Stimulated activated CD4-positive, alpha-beta T cell treated with anti-CD3 and anti-CD28 coated beads, TNF-alpha, amount 100 ng/mL, for 48 hours (primary cell): Measurements from ENCODE around the gene SWT1.
"Not testable (repeated sequence)": the region's sequence is repeated elsewhere in the genome, so short reads cannot be mapped to it uniquely, and the experiment has no call there.

Experiments used
- DNase-seq, 3 donors: peaks; one replicate each; pipeline ENCODE4 v3.0.0-alpha.2; 2020; ENCODE audit warnings: low read depth in 3 of 3

The SWT1 gene

GRCh38 chr1:185321104-185321503 lies 164.1 kb downstream of the SWT1 start:
- DNase-seq = not testable (repeated sequence)

GRCh38 chr1:185321653-185322221 lies 164.8 kb downstream of the SWT1 start:
- DNase-seq = not testable (repeated sequence)

GRCh38 chr1:185322636-185323035 lies 165.7 kb downstream of the SWT1 start:
- no peak for DNase-seq

GRCh38 chr1:185324118-185324517 lies 167.2 kb downstream of the SWT1 start:
- no peak for DNase-seq

- no peak for DNase-seq
These were observed 168.4 kb downstream of the SWT1 start for GRCh38 chr1:185325413-185325812.

GRCh38 chr1:185328255-185328654 lies 171.3 kb downstream of the SWT1 start:
- no peak for DNase-seq

- DNase-seq = no peak
These were observed 177.2 kb downstream of the SWT1 start for GRCh38 chr1:185334182-185334581.

GRCh38 chr1:185337246-185337645 lies 180.3 kb downstream of the SWT1 start:
- no peak for DNase-seq

GRCh38 chr1:185338719-185339622 lies 182.0 kb downstream of the SWT1 start:
- no peak for DNase-seq

- no peak for DNase-seq
These were observed 184.3 kb downstream of the SWT1 start for GRCh38 chr1:185341196-185341781.
